ENCODE measurements around the gene KLHL28. TPM values are rescaled to one million over a fixed set of nuclear protein-coding genes. Genes with fewer than 3 reads are reported as not detected.

Gene KLHL28
- total and polyA plus RNA-seq, 7 experiments from 2014 or later: 22.1 to 50.2 (median 41.4) TPM

DNA sequence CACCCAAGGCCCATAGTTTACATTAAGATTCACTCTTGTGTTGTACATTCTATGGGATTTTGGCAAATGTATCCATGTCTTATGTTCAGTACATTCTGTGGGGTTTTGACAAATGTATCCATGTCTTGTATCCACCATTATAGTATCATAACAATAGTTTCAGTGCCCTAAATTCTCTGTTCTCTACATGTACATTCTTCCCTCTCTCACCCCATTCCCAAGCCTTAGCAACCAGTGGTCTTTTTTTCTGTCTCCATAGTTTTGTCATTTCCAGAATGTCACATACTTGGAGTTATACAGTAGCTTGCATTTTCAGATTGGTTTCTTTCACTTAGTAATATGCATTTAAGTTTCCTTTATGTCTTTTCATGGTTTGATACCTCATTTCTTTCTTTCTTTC, 7.0 kb upstream of the KLHL28 start:
- Histone ChIP-seq H3K27me3 (ENCODE audit: control insufficient read depth in 2 of 2, insufficient read depth in 2 of 2, low read length in 2 of 2) (no peaks in the 10 kb centered on the region), H3K36me3 (ENCODE audit: control insufficient read depth in 2 of 3, insufficient read depth in 3 of 3, low read length in 3 of 3) (peaks cover 0 to 8% (median 0%) of the 10 kb centered on the region in 3 experiments), H3K9me3 (ENCODE audit: control insufficient read depth in 2 of 3, low read length in 3 of 3) (peaks cover 0 to 18% (median 11%) of the 10 kb centered on the region in 3 experiments), H3K4me1 (ENCODE audit: control insufficient read depth in 2 of 2, insufficient read depth in 2 of 2, low read length in 2 of 2) (peaks cover 7 to 10% of the 10 kb centered on the region in 2 donors), H3K4me3 (ENCODE audit: low read length) (no peak overlapping the region), H3K27ac (ENCODE audit: low read depth, low read length) (no peak overlapping the region)
- ATAC-seq (no peak), DNase-seq (no peak)
- peak overlapping the region in 1 of 9 donors; percentile 31 for H3K27ac Mint-ChIP-seq
- ChIA-PET CTCF (no interaction called here), POLR2A (no interaction called here)
- H3K4me3 Mint-ChIP-seq: peak overlapping the region; percentile 4 to 81 (median 31)
- H3K9me3 Mint-ChIP-seq: peaks cover 7 to 83% (median 64%) of the 10 kb centered on the region in 11 donors
- intact Hi-C loops (cut with micrococcal nuclease): no loop called here
- H3K27me3 Mint-ChIP-seq: no peaks in the 10 kb centered on the region
- H3K36me3 Mint-ChIP-seq: peaks cover 27 to 83% (median 70%) of the 10 kb centered on the region in 5 donors
- peaks cover 34 to 92% (median 87%) of the 10 kb centered on the region in 7 donors for H3K4me1 Mint-ChIP-seq

DNA sequence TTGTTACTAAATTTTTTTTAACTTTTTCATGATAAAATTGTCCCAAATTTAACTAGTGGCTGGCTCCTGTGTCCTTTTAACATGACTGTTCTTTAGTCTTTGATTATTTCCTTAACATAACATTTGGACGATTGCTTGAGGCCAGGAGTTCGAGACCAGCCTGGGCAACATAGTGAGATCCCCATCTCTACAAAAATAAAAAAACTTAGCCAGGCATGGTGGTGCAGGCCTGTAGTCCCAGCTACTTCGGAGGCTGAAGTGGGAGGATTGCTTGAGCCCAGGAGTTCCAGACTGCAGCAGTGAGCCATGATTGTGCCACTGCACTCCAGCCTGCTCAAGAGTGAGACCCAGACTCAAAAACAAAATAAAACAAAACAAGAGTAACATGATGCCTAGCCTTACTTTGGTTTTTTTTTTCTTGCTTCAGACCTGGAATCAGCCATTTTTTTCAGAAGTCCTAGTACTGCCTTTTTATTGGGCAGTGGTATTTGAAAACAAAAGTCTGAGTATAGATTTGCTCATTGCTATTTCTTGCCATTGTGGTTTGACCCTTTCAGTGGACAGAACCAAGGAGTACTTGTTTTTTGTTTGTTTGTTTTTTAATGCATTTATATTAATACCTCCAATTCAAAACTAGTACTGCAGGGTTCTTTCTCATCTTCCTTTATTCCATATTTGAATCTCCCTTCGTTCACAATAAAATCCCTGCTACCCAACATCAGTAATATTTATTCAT, 5.0 kb upstream of the KLHL28 start:
- CTCF ChIA-PET: no interaction called here

GRCh38 chr14:44963775-44964380, 2.1 kb upstream of the KLHL28 start:
- H3K27me3 ChIP-seq (ENCODE audit: control insufficient read depth in 2 of 2, insufficient read depth in 2 of 2, low read length in 2 of 2): no peaks in the 10 kb centered on the region
- CTCF ChIA-PET: interaction anchor here (0.6 kb wide), 1 partner anchor 15 kb away, joined by 3 read pairs; no protein-coding TSS in a partner anchor
- POLR2A ChIA-PET: interaction anchor here (1.8 to 4.1 kb wide), 3 partner anchors 67 to 171 kb away, joined by 6 to 64 read pairs (median 59); partner anchors contain the start of genes FANCM, FKBP3 and PRPF39
- DNase-seq: no peak
- Mint-ChIP-seq H3K4me3 (no peak overlapping the region), H3K9me3 (peaks cover 0 to 61% (median 32%) of the 10 kb centered on the region in 11 donors), H3K27me3 (no peaks in the 10 kb centered on the region), H3K4me1 (peaks cover 42 to 70% (median 56%) of the 10 kb centered on the region in 7 donors), H3K36me3 (peaks cover 15 to 36% (median 28%) of the 10 kb centered on the region in 5 donors), H3K27ac (peak overlapping the region in 5 of 9 donors; percentile 2 to 44 (median 26))
- H3K27ac ChIP-seq (ENCODE audit: low read depth, low read length): no peak overlapping the region
- intact Hi-C loops (cut with micrococcal nuclease): loop anchor here in 1 of 2 donors (5.0 kb wide), 1 partner anchor 52 kb away; no protein-coding TSS in a partner anchor
- peaks cover 0 to 18% (median 11%) of the 10 kb centered on the region in 3 experiments for H3K9me3 ChIP-seq (ENCODE audit: control insufficient read depth in 2 of 3, low read length in 3 of 3)
- ATAC-seq: no peak
- H3K4me3 ChIP-seq (ENCODE audit: low read length): peak overlapping the region; percentile 99
- H3K4me1 ChIP-seq (ENCODE audit: control insufficient read depth in 2 of 2, insufficient read depth in 2 of 2, low read length in 2 of 2): peaks cover 28 to 35% of the 10 kb centered on the region in 2 donors
- H3K36me3 ChIP-seq (ENCODE audit: control insufficient read depth in 2 of 3, insufficient read depth in 3 of 3, low read length in 3 of 3): peaks cover 0 to 9% (median 0%) of the 10 kb centered on the region in 3 experiments

More for the DNA sequence above, 5.0 kb upstream of the KLHL28 start:
- peaks cover 0 to 8% (median 0%) of the 10 kb centered on the region in 3 experiments for H3K36me3 ChIP-seq (ENCODE audit: control insufficient read depth in 2 of 3, insufficient read depth in 3 of 3, low read length in 3 of 3)
- Mint-ChIP-seq H3K27ac (no peak overlapping the region), H3K9me3 (peaks cover 6 to 90% (median 52%) of the 10 kb centered on the region in 11 donors), H3K4me1 (peaks cover 39 to 84% (median 79%) of the 10 kb centered on the region in 7 donors), H3K4me3 (peak overlapping the region; percentile 44 to 81 (median 58)), H3K27me3 (no peaks in the 10 kb centered on the region), H3K36me3 (peaks cover 25 to 65% (median 57%) of the 10 kb centered on the region in 5 donors)
- no peak for DNase-seq
- POLR2A ChIA-PET: no interaction called here
- no peaks in the 10 kb centered on the region for H3K27me3 ChIP-seq (ENCODE audit: control insufficient read depth in 2 of 2, insufficient read depth in 2 of 2, low read length in 2 of 2)
- H3K4me3 ChIP-seq (ENCODE audit: low read length): no peak overlapping the region
- H3K4me1 ChIP-seq (ENCODE audit: control insufficient read depth in 2 of 2, insufficient read depth in 2 of 2, low read length in 2 of 2): peaks cover 10 to 16% of the 10 kb centered on the region in 2 donors
- no peak for ATAC-seq
- intact Hi-C loops (cut with micrococcal nuclease): no loop called here
- peaks cover 0 to 20% (median 11%) of the 10 kb centered on the region in 3 experiments for H3K9me3 ChIP-seq (ENCODE audit: control insufficient read depth in 2 of 3, low read length in 3 of 3)
- no peak overlapping the region for H3K27ac ChIP-seq (ENCODE audit: low read depth, low read length)

DNA sequence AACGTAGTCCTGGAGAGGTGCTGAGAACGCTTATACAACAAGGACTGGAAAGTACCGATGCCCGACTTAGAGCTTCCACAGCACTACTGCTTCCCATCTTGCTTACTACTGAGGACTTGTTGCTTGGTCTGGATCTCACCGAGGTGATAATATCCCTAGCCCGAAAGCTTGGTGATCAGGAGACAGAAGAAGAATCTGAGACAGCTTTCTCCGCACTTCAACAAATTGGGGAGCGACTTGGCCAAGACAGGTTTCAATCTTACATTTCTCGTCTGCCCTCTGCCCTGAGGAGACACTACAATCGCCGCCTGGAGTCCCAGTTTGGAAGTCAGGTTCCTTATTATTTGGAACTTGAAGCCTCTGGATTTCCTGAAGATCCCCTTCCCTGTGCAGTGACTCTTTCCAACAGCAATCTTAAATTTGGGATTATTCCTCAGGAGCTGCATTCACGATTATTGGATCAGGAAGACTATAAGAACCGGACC, 1.3 kb upstream of the KLHL28 start:
- intact Hi-C loops (cut with micrococcal nuclease): loop anchor here in 1 of 2 donors (5.0 kb wide), 1 partner anchor 51 kb away; no protein-coding TSS in a partner anchor
- H3K4me3 ChIP-seq (ENCODE audit: low read length): peak overlapping the region; percentile 99

GRCh38 chr14:44962334-44963043, 742 bp upstream of the KLHL28 start:
- Mint-ChIP-seq H3K4me3 (no peak overlapping the region), H3K27ac (no peak overlapping the region), H3K4me1 (peaks cover 35 to 68% (median 54%) of the 10 kb centered on the region in 7 donors), H3K27me3 (no peaks in the 10 kb centered on the region), H3K9me3 (peaks cover 0 to 48% (median 27%) of the 10 kb centered on the region in 11 donors), H3K36me3 (peaks cover 10 to 24% (median 17%) of the 10 kb centered on the region in 5 donors)
- DNase-seq: peak in 4 of 9 donors; percentile 3 to 48 (median 20)
- Histone ChIP-seq H3K27ac (ENCODE audit: low read depth, low read length) (peak overlapping the region; percentile 91), H3K9me3 (ENCODE audit: control insufficient read depth in 2 of 3, low read length in 3 of 3) (peaks cover 0 to 12% (median 11%) of the 10 kb centered on the region in 3 experiments), H3K27me3 (ENCODE audit: control insufficient read depth in 2 of 2, insufficient read depth in 2 of 2, low read length in 2 of 2) (no peaks in the 10 kb centered on the region), H3K36me3 (ENCODE audit: control insufficient read depth in 2 of 3, insufficient read depth in 3 of 3, low read length in 3 of 3) (peaks cover 0 to 5% (median 0%) of the 10 kb centered on the region in 3 experiments), H3K4me1 (ENCODE audit: control insufficient read depth in 2 of 2, insufficient read depth in 2 of 2, low read length in 2 of 2) (peaks cover 39 to 43% of the 10 kb centered on the region in 2 donors), H3K4me3 (ENCODE audit: low read length) (peak overlapping the region; percentile 99)
- CTCF ChIA-PET: interaction anchor here (0.5 to 1.3 kb wide), 4 partner anchors 20 to 306 kb away, joined by 3 read pairs; no protein-coding TSS in a partner anchor
- POLR2A ChIA-PET: interaction anchor here (0.5 to 4.1 kb wide), 18 partner anchors 10 to 290 kb away, joined by 3 to 64 read pairs (median 4); partner anchors contain the start of genes FANCM, FKBP3, MIS18BP1 and PRPF39
- peak; percentile 57 for ATAC-seq
- intact Hi-C loops (cut with micrococcal nuclease): loop anchor here (1.0 to 5.0 kb wide), 6 partner anchors 50 to 306 kb away; partner anchors contain the start of genes FKBP3 (in 2 of the 2), MIS18BP1 (in 2 of the 2) and PRPF39 (in 2 of the 2)

More for the DNA sequence above, 1.3 kb upstream of the KLHL28 start:
- no peak for ATAC-seq
- Histone ChIP-seq H3K27ac (ENCODE audit: low read depth, low read length) (peak overlapping the region; percentile 91), H3K9me3 (ENCODE audit: control insufficient read depth in 2 of 3, low read length in 3 of 3) (peaks cover 0 to 12% (median 11%) of the 10 kb centered on the region in 3 experiments), H3K27me3 (ENCODE audit: control insufficient read depth in 2 of 2, insufficient read depth in 2 of 2, low read length in 2 of 2) (no peaks in the 10 kb centered on the region), H3K4me1 (ENCODE audit: control insufficient read depth in 2 of 2, insufficient read depth in 2 of 2, low read length in 2 of 2) (peaks cover 34 to 40% of the 10 kb centered on the region in 2 donors), H3K36me3 (ENCODE audit: control insufficient read depth in 2 of 3, insufficient read depth in 3 of 3, low read length in 3 of 3) (peaks cover 0 to 5% (median 0%) of the 10 kb centered on the region in 3 experiments)
- ChIA-PET CTCF (interaction anchor here (0.5 to 1.3 kb wide), 3 partner anchors 20 to 296 kb away, joined by 3 read pairs; no protein-coding TSS in a partner anchor), POLR2A (interaction anchor here (1.2 to 4.1 kb wide), 5 partner anchors 29 to 172 kb away, joined by 4 to 64 read pairs (median 6); partner anchors contain the start of genes FANCM, FKBP3 and PRPF39)
- no peaks in the 10 kb centered on the region for H3K27me3 Mint-ChIP-seq
- H3K9me3 Mint-ChIP-seq: peaks cover 0 to 54% (median 28%) of the 10 kb centered on the region in 11 donors
- H3K27ac Mint-ChIP-seq: peak overlapping the region in 1 of 9 donors; percentile 40
- no peak overlapping the region for H3K4me3 Mint-ChIP-seq
- H3K36me3 Mint-ChIP-seq: peaks cover 10 to 29% (median 22%) of the 10 kb centered on the region in 5 donors
- DNase-seq: no peak
- H3K4me1 Mint-ChIP-seq: peaks cover 36 to 71% (median 54%) of the 10 kb centered on the region in 7 donors

All from naive thymus-derived CD4-positive, alpha-beta T cell (primary cell).